Measurements from ENCODE around the gene MATCAP1.

The MATCAP1 gene

GRCh38 chr16:67183627-67184452, at the start of gene MATCAP1:
MATCAP1 (minus strand) TSS chr16:67183963; CDS start chr16:67180610, 3,353 bp downstream.
- Histone ChIP-seq H3K9me3 (ENCODE audit: control insufficient read depth in 2 of 2, low read length in 2 of 2) (no peaks in the 10 kb centered on the region), H3K9ac (ENCODE audit: low read length in 2 of 2) (peak within 1 kb of the TSS; percentile 79 to 94), H3K27me3 (ENCODE audit: control insufficient read depth in 1 of 2, insufficient read depth in 2 of 2, low read length in 2 of 2) (no peaks in the 10 kb centered on the region), H3K36me3 (ENCODE audit: control insufficient read depth in 2 of 2, insufficient read depth in 2 of 2, low read length in 2 of 2) (no peaks in the 10 kb centered on the region), H3K27ac (ENCODE audit: low read length) (peak within 1 kb of the TSS; percentile 92), H3K4me3 (ENCODE audit: low read length in 2 of 2) (peak within 1 kb of the TSS; percentile 75 to 86), H3K4me1 (ENCODE audit: control insufficient read depth, insufficient read depth, low read length) (peaks cover 41% of the 10 kb centered on the region)

- H3K9ac ChIP-seq (ENCODE audit: low read length in 2 of 2) = no peak overlapping the region
- H3K27me3 ChIP-seq (ENCODE audit: control insufficient read depth in 1 of 2, insufficient read depth in 2 of 2, low read length in 2 of 2) = no peaks in the 10 kb centered on the region
- H3K36me3 ChIP-seq (ENCODE audit: control insufficient read depth in 2 of 2, insufficient read depth in 2 of 2, low read length in 2 of 2) = peaks cover 28 to 43% of the 10 kb centered on the region in 2 donors
- H3K9me3 ChIP-seq (ENCODE audit: control insufficient read depth in 2 of 2, low read length in 2 of 2) = no peaks in the 10 kb centered on the region
- H3K27ac ChIP-seq (ENCODE audit: low read length) = no peak overlapping the region
- H3K4me3 ChIP-seq (ENCODE audit: low read length in 2 of 2) = no peak overlapping the region
- peaks cover 16% of the 10 kb centered on the region for H3K4me1 ChIP-seq (ENCODE audit: control insufficient read depth, insufficient read depth, low read length)
Observed at GRCh38 chr16:67230809-67231660, 47.3 kb upstream of the MATCAP1 start.

GRCh38 chr16:67229906-67230808, 46.4 kb upstream of the MATCAP1 start:
- Histone ChIP-seq H3K27me3 (ENCODE audit: control insufficient read depth in 1 of 2, insufficient read depth in 2 of 2, low read length in 2 of 2) (no peaks in the 10 kb centered on the region), H3K27ac (ENCODE audit: low read length) (no peak overlapping the region), H3K36me3 (ENCODE audit: control insufficient read depth in 2 of 2, insufficient read depth in 2 of 2, low read length in 2 of 2) (peaks cover 24 to 37% of the 10 kb centered on the region in 2 donors), H3K4me3 (ENCODE audit: low read length in 2 of 2) (no peak overlapping the region), H3K4me1 (ENCODE audit: control insufficient read depth, insufficient read depth, low read length) (peaks cover 22% of the 10 kb centered on the region), H3K9me3 (ENCODE audit: control insufficient read depth in 2 of 2, low read length in 2 of 2) (no peaks in the 10 kb centered on the region), H3K9ac (ENCODE audit: low read length in 2 of 2) (no peak overlapping the region)

DNA sequence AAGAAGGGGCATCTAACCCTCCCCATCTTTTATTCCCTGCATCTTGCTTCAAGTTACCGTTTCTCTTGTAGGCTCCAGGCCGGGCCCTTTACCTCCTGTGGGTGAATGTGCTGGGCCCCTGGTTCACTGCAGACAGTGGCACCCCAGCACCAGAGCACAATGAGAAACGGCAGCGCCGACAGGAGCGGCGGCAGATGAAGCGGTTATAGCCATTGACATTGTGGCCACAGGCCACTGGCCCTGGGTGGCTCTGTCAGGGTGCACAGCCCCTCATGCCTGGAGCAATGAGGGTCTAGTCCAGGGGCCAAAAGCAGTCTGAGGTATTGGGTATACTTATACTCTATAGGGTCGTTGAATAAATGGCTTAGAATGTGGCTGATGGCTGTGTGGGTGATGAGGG, 45.1 kb upstream of the MATCAP1 start:
- Histone ChIP-seq H3K36me3 (ENCODE audit: control insufficient read depth in 2 of 2, insufficient read depth in 2 of 2, low read length in 2 of 2) (peaks cover 24 to 37% of the 10 kb centered on the region in 2 donors), H3K4me1 (ENCODE audit: control insufficient read depth, insufficient read depth, low read length) (peaks cover 22% of the 10 kb centered on the region), H3K4me3 (ENCODE audit: low read length in 2 of 2) (no peak overlapping the region), H3K27me3 (ENCODE audit: control insufficient read depth in 1 of 2, insufficient read depth in 2 of 2, low read length in 2 of 2) (no peaks in the 10 kb centered on the region), H3K9me3 (ENCODE audit: control insufficient read depth in 2 of 2, low read length in 2 of 2) (no peaks in the 10 kb centered on the region), H3K9ac (ENCODE audit: low read length in 2 of 2) (no peak overlapping the region), H3K27ac (ENCODE audit: low read length) (no peak overlapping the region)

GRCh38 chr16:67228034-67228785, 44.4 kb upstream of the MATCAP1 start:
- peaks cover 24 to 39% of the 10 kb centered on the region in 2 donors for H3K36me3 ChIP-seq (ENCODE audit: control insufficient read depth in 2 of 2, insufficient read depth in 2 of 2, low read length in 2 of 2)
- H3K9me3 ChIP-seq (ENCODE audit: control insufficient read depth in 2 of 2, low read length in 2 of 2) = no peaks in the 10 kb centered on the region
- H3K4me1 ChIP-seq (ENCODE audit: control insufficient read depth, insufficient read depth, low read length) = peaks cover 22% of the 10 kb centered on the region
- H3K27ac ChIP-seq (ENCODE audit: low read length) = no peak overlapping the region
- peak overlapping the region in 1 of 2 donors; percentile 76 for H3K9ac ChIP-seq (ENCODE audit: low read length in 2 of 2)
- H3K27me3 ChIP-seq (ENCODE audit: control insufficient read depth in 1 of 2, insufficient read depth in 2 of 2, low read length in 2 of 2) = no peaks in the 10 kb centered on the region
- H3K4me3 ChIP-seq (ENCODE audit: low read length in 2 of 2) = peak overlapping the region; percentile 75 to 99

DNA sequence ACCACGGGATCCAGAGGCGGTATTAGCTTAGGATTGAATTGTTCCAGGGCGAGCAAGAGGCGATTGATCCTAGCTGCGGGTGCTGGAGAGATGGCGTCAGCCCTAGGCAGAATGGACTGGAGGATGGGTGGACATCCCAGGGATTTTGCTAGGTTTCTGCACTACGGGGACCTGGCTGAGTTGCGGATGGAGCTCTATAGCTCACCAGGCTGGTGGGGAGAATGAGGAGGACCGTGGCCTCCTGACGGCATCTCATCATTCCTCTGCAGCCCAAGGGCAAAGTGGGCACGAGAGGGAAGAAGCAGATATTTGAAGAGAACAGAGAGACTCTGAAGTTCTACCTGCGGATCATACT, 43.8 kb upstream of the MATCAP1 start:
- Histone ChIP-seq H3K4me3 (ENCODE audit: low read length in 2 of 2) (peak overlapping the region; percentile 75 to 99), H3K27ac (ENCODE audit: low read length) (peak overlapping the region; percentile 81), H3K4me1 (ENCODE audit: control insufficient read depth, insufficient read depth, low read length) (peaks cover 22% of the 10 kb centered on the region), H3K9me3 (ENCODE audit: control insufficient read depth in 2 of 2, low read length in 2 of 2) (no peaks in the 10 kb centered on the region), H3K27me3 (ENCODE audit: control insufficient read depth in 1 of 2, insufficient read depth in 2 of 2, low read length in 2 of 2) (no peaks in the 10 kb centered on the region), H3K9ac (ENCODE audit: low read length in 2 of 2) (peak overlapping the region; percentile 76 to 93), H3K36me3 (ENCODE audit: control insufficient read depth in 2 of 2, insufficient read depth in 2 of 2, low read length in 2 of 2) (peaks cover 24 to 39% of the 10 kb centered on the region in 2 donors)

- Histone ChIP-seq H3K36me3 (ENCODE audit: control insufficient read depth in 2 of 2, insufficient read depth in 2 of 2, low read length in 2 of 2) (peaks cover 24 to 39% of the 10 kb centered on the region in 2 donors), H3K4me1 (ENCODE audit: control insufficient read depth, insufficient read depth, low read length) (peaks cover 22% of the 10 kb centered on the region), H3K27me3 (ENCODE audit: control insufficient read depth in 1 of 2, insufficient read depth in 2 of 2, low read length in 2 of 2) (no peaks in the 10 kb centered on the region), H3K4me3 (ENCODE audit: low read length in 2 of 2) (peak within 1 kb of the TSS; percentile 75 to 99), H3K27ac (ENCODE audit: low read length) (peak within 1 kb of the TSS; percentile 81), H3K9ac (ENCODE audit: low read length in 2 of 2) (peak within 1 kb of the TSS; percentile 76 to 93), H3K9me3 (ENCODE audit: control insufficient read depth in 2 of 2, low read length in 2 of 2) (no peaks in the 10 kb centered on the region)
Observed at GRCh38 chr16:67226804-67227566, 43.2 kb upstream of the MATCAP1 start, which contains the start of gene TMEM208. TMEM208 (plus strand) TSS chr16:67227130; CDS start chr16:67227219, 89 bp downstream.

DNA sequence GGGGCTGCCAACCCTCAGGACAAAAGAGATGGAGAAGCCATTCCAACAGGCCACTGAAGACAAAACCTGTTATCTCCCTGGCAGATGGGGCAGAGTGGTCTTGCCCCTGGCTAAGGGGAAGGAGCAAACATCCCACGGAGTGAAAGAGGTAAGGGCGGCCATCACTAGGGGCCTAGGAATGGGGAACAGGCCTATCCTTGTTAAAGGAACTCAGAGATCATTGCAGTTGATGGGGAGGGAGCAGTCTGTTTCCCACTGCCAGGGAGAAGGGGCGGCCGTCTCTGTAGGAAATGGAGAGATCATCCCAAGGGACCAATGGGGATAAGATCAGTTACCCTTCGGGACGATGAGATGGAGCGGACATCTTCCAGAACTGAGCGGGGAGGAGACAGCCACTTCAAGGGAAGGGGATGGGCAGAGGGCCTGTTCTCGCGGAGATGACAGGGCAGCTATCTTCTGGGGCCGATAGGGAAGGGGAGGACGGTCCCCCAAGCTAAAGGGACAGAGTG, 42.6 kb upstream of the MATCAP1 start:
- Histone ChIP-seq H3K27me3 (ENCODE audit: control insufficient read depth in 1 of 2, insufficient read depth in 2 of 2, low read length in 2 of 2) (no peaks in the 10 kb centered on the region), H3K4me3 (ENCODE audit: low read length in 2 of 2) (peak overlapping the region; percentile 75 to 99), H3K4me1 (ENCODE audit: control insufficient read depth, insufficient read depth, low read length) (peaks cover 22% of the 10 kb centered on the region), H3K36me3 (ENCODE audit: control insufficient read depth in 2 of 2, insufficient read depth in 2 of 2, low read length in 2 of 2) (peaks cover 24 to 33% of the 10 kb centered on the region in 2 donors), H3K9me3 (ENCODE audit: control insufficient read depth in 2 of 2, low read length in 2 of 2) (no peaks in the 10 kb centered on the region), H3K9ac (ENCODE audit: low read length in 2 of 2) (peak overlapping the region; percentile 76 to 93), H3K27ac (ENCODE audit: low read length) (peak overlapping the region; percentile 81)

GRCh38 chr16:67223992-67224391, 40.2 kb upstream of the MATCAP1 start:
- Histone ChIP-seq H3K9ac (ENCODE audit: low read length in 2 of 2) (no peak overlapping the region), H3K4me3 (ENCODE audit: low read length in 2 of 2) (no peak overlapping the region), H3K4me1 (ENCODE audit: control insufficient read depth, insufficient read depth, low read length) (peaks cover 22% of the 10 kb centered on the region), H3K36me3 (ENCODE audit: control insufficient read depth in 2 of 2, insufficient read depth in 2 of 2, low read length in 2 of 2) (peaks cover 8 to 9% of the 10 kb centered on the region in 2 donors), H3K9me3 (ENCODE audit: control insufficient read depth in 2 of 2, low read length in 2 of 2) (no peaks in the 10 kb centered on the region), H3K27me3 (ENCODE audit: control insufficient read depth in 1 of 2, insufficient read depth in 2 of 2, low read length in 2 of 2) (no peaks in the 10 kb centered on the region), H3K27ac (ENCODE audit: low read length) (no peak overlapping the region)
